ENCODE results near the gene PDPK1. TPM values are rescaled to one million over a fixed set of nuclear protein-coding genes. Genes with fewer than 3 reads are reported as not detected.
A peak's percentile ranks its signal among the peaks of the same experiment; 100 is the strongest.

The PDPK1 gene
- total RNA-seq, 1 donor from 2014 or later: 13.9 TPM

GRCh38 chr16:2530629-2531318 lies 7.0 kb upstream of the PDPK1 start:
- Mint-ChIP-seq H3K27me3 (ENCODE audit: insufficient read depth, low read depth) (peaks cover 18% of the 10 kb centered on the region), H3K36me3 (no peaks in the 10 kb centered on the region), H3K4me3 (peak overlapping the region; percentile 89), H3K27ac (no peak overlapping the region), H3K4me1 (peaks cover 15% of the 10 kb centered on the region), H3K9me3 (no peaks in the 10 kb centered on the region)
- no peak overlapping the region for H2AFZ ChIP-seq (replicated peaks)
- H4K20me1 ChIP-seq (ENCODE audit: low read depth): no peaks in the 10 kb centered on the region
- peaks cover 11% of the 10 kb centered on the region for H3F3A ChIP-seq (ENCODE audit: low read depth)
- H3K4me1 ChIP-seq: no peaks in the 10 kb centered on the region
- no peaks in the 10 kb centered on the region for H3K36me3 ChIP-seq
- DNase-seq (ENCODE audit: low spot score): no peak
- no peak for TF ChIP-seq EZH2phosphoT487 (IDR thresholded peaks at IDR 0.05)
- TF ChIP-seq EZH2 (IDR thresholded peaks at IDR 0.05): no peak
- TF ChIP-seq, protein P1, sequence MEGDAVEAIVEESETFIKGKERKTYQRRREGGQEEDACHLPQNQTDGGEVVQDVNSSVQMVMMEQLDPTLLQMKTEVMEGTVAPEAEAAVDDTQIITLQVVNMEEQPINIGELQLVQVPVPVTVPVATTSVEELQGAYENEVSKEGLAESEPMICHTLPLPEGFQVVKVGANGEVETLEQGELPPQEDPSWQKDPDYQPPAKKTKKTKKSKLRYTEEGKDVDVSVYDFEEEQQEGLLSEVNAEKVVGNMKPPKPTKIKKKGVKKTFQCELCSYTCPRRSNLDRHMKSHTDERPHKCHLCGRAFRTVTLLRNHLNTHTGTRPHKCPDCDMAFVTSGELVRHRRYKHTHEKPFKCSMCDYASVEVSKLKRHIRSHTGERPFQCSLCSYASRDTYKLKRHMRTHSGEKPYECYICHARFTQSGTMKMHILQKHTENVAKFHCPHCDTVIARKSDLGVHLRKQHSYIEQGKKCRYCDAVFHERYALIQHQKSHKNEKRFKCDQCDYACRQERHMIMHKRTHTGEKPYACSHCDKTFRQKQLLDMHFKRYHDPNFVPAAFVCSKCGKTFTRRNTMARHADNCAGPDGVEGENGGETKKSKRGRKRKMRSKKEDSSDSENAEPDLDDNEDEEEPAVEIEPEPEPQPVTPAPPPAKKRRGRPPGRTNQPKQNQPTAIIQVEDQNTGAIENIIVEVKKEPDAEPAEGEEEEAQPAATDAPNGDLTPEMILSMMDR (IDR thresholded peaks at IDR 0.05): no peak
- H3K27me3 ChIP-seq: peaks cover 13% of the 10 kb centered on the region
- no peak overlapping the region for H3K4me3 ChIP-seq
- peak overlapping the region; percentile 83 for H3K4me2 ChIP-seq
- H3K27ac ChIP-seq: no peak overlapping the region
- H3K9me3 ChIP-seq (ENCODE audit: low read depth): no peaks in the 10 kb centered on the region
- H3K9ac ChIP-seq: no peak overlapping the region
- no peaks in the 10 kb centered on the region for H3K79me2 ChIP-seq (ENCODE audit: low read depth)

DNA sequence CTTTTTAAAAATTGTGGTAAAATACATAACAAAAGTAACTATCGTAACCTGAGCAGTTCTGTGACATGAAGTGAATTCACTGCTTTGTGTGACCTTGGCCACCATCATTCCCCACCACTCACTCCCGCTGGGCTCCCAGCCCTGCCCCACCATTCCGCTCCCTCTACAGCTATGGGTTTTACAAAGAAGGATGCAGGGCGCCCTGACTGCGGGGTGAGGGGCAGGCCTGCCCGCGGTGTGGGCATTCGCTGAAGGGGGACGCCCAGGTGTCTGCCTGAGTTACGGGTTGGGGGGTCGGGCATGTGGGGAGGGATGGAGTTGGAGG lies 6.5 kb upstream of the PDPK1 start, which contains the start of gene CEMP1:
Gene CEMP1, minus strand, starts transcription at position 38 of the 325 bp plus-strand sequence. CDS start 335 bp downstream, outside the sequence.
- Mint-ChIP-seq H3K27ac (no peak within 1 kb of the TSS), H3K36me3 (no peaks in the 10 kb centered on the region), H3K9me3 (no peaks in the 10 kb centered on the region), H3K4me3 (peak within 1 kb of the TSS; percentile 89), H3K27me3 (ENCODE audit: insufficient read depth, low read depth) (peaks cover 18% of the 10 kb centered on the region), H3K4me1 (peaks cover 15% of the 10 kb centered on the region)
- no peak for DNase-seq (ENCODE audit: low spot score)
- H3K4me3 ChIP-seq: peak within 1 kb of the TSS; percentile 62
- no peaks in the 10 kb centered on the region for H3K79me2 ChIP-seq (ENCODE audit: low read depth)
- H3K9me3 ChIP-seq (ENCODE audit: low read depth): no peaks in the 10 kb centered on the region
- H4K20me1 ChIP-seq (ENCODE audit: low read depth): no peaks in the 10 kb centered on the region
- TF ChIP-seq EZH2 (IDR thresholded peaks at IDR 0.05): no peak
- TF ChIP-seq, protein P1 (IDR thresholded peaks at IDR 0.05): no peak
- no peak for TF ChIP-seq EZH2phosphoT487 (IDR thresholded peaks at IDR 0.05)
- H3K4me1 ChIP-seq: no peaks in the 10 kb centered on the region
- peaks cover 11% of the 10 kb centered on the region for H3F3A ChIP-seq (ENCODE audit: low read depth)
- H2AFZ ChIP-seq (replicated peaks): peak within 1 kb of the TSS; percentile 74
- H3K27me3 ChIP-seq: peaks cover 13% of the 10 kb centered on the region
- no peak within 1 kb of the TSS for H3K9ac ChIP-seq
- H3K27ac ChIP-seq: no peak within 1 kb of the TSS
- peak within 1 kb of the TSS; percentile 83 for H3K4me2 ChIP-seq
- no peaks in the 10 kb centered on the region for H3K36me3 ChIP-seq

GRCh38 chr16:2531696-2532493 lies 5.9 kb upstream of the PDPK1 start:
- Histone ChIP-seq H3K4me1 (no peaks in the 10 kb centered on the region), H3F3A (ENCODE audit: low read depth) (peaks cover 11% of the 10 kb centered on the region), H3K27me3 (peaks cover 13% of the 10 kb centered on the region), H3K9ac (no peak overlapping the region), H3K4me2 (peak overlapping the region; percentile 83), H3K4me3 (peak overlapping the region; percentile 62), H2AFZ (replicated peaks) (peak overlapping the region; percentile 74), H3K27ac (no peak overlapping the region), H3K36me3 (no peaks in the 10 kb centered on the region), H4K20me1 (ENCODE audit: low read depth) (no peaks in the 10 kb centered on the region), H3K9me3 (ENCODE audit: low read depth) (no peaks in the 10 kb centered on the region), H3K79me2 (ENCODE audit: low read depth) (no peaks in the 10 kb centered on the region)
- Mint-ChIP-seq H3K27ac (no peak overlapping the region), H3K36me3 (no peaks in the 10 kb centered on the region), H3K4me1 (peaks cover 19% of the 10 kb centered on the region), H3K27me3 (ENCODE audit: insufficient read depth, low read depth) (peaks cover 21% of the 10 kb centered on the region), H3K9me3 (no peaks in the 10 kb centered on the region), H3K4me3 (peak overlapping the region; percentile 89)
- peak; percentile 99 for DNase-seq (ENCODE audit: low spot score)
- TF ChIP-seq EZH2 (IDR thresholded peaks at IDR 0.05) (no peak), EZH2phosphoT487 (IDR thresholded peaks at IDR 0.05) (no peak)
- TF ChIP-seq, protein P1 (IDR thresholded peaks at IDR 0.05): no peak
